ENCODE data around the gene BCAS4.

BCAS4 gene

DNA sequence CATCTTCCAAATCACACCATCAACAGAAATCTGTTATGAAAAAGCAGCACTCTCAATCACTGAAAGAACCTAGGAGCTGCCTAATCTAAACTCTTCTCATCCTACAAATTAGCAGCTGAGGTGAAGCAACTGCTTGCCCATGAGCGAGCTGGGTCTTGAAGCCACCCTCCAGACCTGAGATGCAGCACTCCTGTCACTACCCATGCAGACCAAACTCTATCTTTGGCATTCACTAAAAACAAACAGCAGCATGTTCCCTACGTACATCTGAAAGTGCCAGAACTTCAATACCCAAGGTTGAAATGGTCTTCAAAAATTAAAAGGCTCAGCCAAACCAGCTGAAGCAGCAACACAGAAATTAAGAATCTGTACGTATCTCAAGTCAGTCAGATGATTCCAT, 122.1 kb downstream of the BCAS4 start:
- no peak for DNase-seq

- DNase-seq, result no peak
These were observed 123.5 kb downstream of the BCAS4 start for GRCh38 chr20:50918403-50918802.

GRCh38 chr20:50919567-50919966, 124.7 kb downstream of the BCAS4 start:
- no peak for DNase-seq

- no peak for DNase-seq
These were observed 126.1 kb downstream of the BCAS4 start for GRCh38 chr20:50920997-50921396.

DNA sequence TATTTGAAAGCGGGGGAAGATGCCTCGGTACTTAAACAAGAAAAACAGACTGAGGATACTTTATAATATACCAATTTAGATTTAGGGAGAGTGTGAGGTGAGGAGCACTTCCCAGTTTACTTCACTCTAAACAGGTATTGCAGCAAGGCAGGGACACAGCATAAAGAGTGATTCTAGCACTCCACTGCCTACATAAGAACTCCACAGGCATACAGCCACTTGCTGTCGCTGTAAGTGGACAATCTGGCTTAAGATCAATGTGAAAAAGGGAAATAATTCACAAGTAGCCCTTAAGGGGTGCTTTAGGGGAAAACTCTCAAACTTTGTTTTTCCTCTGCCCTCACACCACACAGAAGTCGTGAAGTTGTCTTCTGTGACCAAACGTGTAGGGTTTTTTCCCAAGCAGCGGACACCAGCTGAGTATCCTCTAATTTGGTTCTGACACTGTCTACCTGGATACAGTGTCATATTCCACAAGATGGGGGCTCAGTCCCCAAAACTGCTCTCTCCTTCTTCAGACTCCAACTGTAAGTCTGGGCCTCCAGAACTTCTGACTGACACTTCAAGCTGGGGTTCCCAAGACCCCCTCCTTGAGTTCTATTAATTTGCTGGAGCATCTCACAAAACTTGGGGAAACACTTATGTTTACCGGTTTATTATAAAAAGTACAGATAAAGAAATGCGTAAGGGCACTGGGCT, 127.1 kb downstream of the BCAS4 start:
- no peak for DNase-seq

- no peak for DNase-seq
These were observed 129.5 kb downstream of the BCAS4 start for GRCh38 chr20:50924261-50924920.

DNA sequence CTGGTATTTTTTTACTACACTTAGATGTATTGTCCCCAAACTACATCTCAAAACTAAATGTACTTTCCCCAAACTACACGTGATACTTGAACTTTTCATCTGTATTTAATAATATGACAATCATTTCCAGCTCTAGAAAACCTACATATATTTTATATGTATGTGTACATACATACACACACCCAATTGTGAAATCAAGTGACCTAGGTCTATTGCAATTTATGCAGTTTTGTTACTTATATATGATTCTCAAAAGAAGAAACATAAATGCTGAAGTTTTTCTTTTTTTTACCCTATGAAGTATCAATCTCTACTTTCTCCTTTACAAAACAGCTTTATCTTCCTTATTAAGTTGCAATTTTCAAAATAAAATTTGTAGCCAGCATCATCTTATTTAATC, 131.7 kb downstream of the BCAS4 start:
- DNase-seq, result no peak
